BLaER1 treated with 17β-estradiol and CSF1 and Interleukin-3, amounts not matched to agents 10 nM and 100 nM (cell line): ENCODE data around the gene ALX3.
A peak's percentile ranks its signal among the peaks of the same experiment; 100 is the strongest.

ENCODE experiments used
- H3K27ac ChIP-seq, 11 experiments: shearing (Covaris generic); formaldehyde crosslinking; 2 replicates each; pipeline ENCODE4 v1.8.1; 2022
- H3K27me3 ChIP-seq, 11 experiments: shearing (Covaris generic); formaldehyde crosslinking; 2 replicates each; pipeline ENCODE4 v1.8.1; 2022
- H3K36me3 ChIP-seq, 11 experiments: shearing (Covaris generic); formaldehyde crosslinking; 2 replicates each; pipeline ENCODE4 v1.8.1; 2022
- H3K4me1 ChIP-seq, 10 experiments: shearing (Covaris generic); formaldehyde crosslinking; 2 replicates each; pipeline ENCODE4 v1.8.1; 2022
- H3K4me2 ChIP-seq, 11 experiments: shearing (Covaris generic); formaldehyde crosslinking; 2 replicates each; pipeline ENCODE4 v1.8.1; 2022
- H3K4me3 ChIP-seq, 10 experiments: shearing (Covaris generic); formaldehyde crosslinking; 2 replicates each; pipeline ENCODE4 v1.8.1; 2022
- H3K9ac ChIP-seq, 11 experiments: shearing (Covaris generic); formaldehyde crosslinking; 2 replicates each; pipeline ENCODE4 v1.8.1; 2022
- H3K9me3 ChIP-seq, 11 experiments: shearing (Covaris generic); formaldehyde crosslinking; replicated peaks in 1 of 11; 2 replicates each; pipeline ENCODE4 v1.8.1; 2022
- H4K20me1 ChIP-seq, 11 experiments: shearing (Covaris generic); formaldehyde crosslinking; 2 replicates each; pipeline ENCODE4 v1.8.1; 2022
- Cebpa-rat ChIP-seq, 11 experiments: shearing (Covaris generic); IDR thresholded peaks; 2 replicates each; pipeline ENCODE4 v1.8.1; 2022

The ALX3 gene

GRCh38 chr1:110063781-110064180, 6.7 kb downstream of the ALX3 start:
- Histone ChIP-seq H3K27ac (no peak overlapping the region), H3K9ac (no peak overlapping the region), H3K27me3 (peaks cover 38 to 46% (median 41%) of the 10 kb centered on the region in 11 experiments), H4K20me1 (peaks cover 4 to 86% (median 42%) of the 10 kb centered on the region in 11 experiments; a peak in 20 of 22 replicates), H3K9me3 (peaks cover 0 to 11% (median 0%) of the 10 kb centered on the region in 11 experiments; a peak in 2 of 22 replicates), H3K4me2 (peak overlapping the region in 6 of 11 experiments; percentile 35 to 69 (median 66); a peak in 6 of 22 replicates), H3K4me3 (no peak overlapping the region), H3K36me3 (peaks cover 5 to 28% (median 19%) of the 10 kb centered on the region in 11 experiments; a peak in 15 of 22 replicates), H3K4me1 (peaks cover 10 to 43% (median 35%) of the 10 kb centered on the region in 10 experiments)
- TF ChIP-seq Cebpa-rat (IDR thresholded peaks at IDR 0.05) = no peak

- peaks cover 16 to 40% (median 24%) of the 10 kb centered on the region in 11 experiments; a peak in 21 of 22 replicates for H3K36me3 ChIP-seq
- no peaks in the 10 kb centered on the region; a peak in 1 of 22 replicates for H3K9me3 ChIP-seq
- no peak overlapping the region for H3K27ac ChIP-seq
- H3K4me3 ChIP-seq = no peak overlapping the region
- peaks cover 27 to 35% (median 30%) of the 10 kb centered on the region in 11 experiments for H3K27me3 ChIP-seq
- no peak for TF ChIP-seq Cebpa-rat (IDR thresholded peaks at IDR 0.05)
- peak overlapping the region in 3 of 11 experiments; percentile 6 to 39 (median 32); a peak in 4 of 22 replicates for H3K4me2 ChIP-seq
- H4K20me1 ChIP-seq = peaks cover 16 to 86% (median 42%) of the 10 kb centered on the region in 11 experiments; a peak in 20 of 22 replicates
- peaks cover 22 to 53% (median 46%) of the 10 kb centered on the region in 10 experiments for H3K4me1 ChIP-seq
- H3K9ac ChIP-seq = no peak overlapping the region
These were observed 7.9 kb downstream of the ALX3 start for GRCh38 chr1:110062612-110063011.

- Histone ChIP-seq H3K27me3 (peaks cover 14 to 23% (median 18%) of the 10 kb centered on the region in 11 experiments), H3K4me2 (peak overlapping the region in 4 of 11 experiments; percentile 6 to 21 (median 13); a peak in 2 of 22 replicates), H4K20me1 (peaks cover 16 to 85% (median 36%) of the 10 kb centered on the region in 11 experiments; a peak in 18 of 22 replicates), H3K36me3 (peaks cover 28 to 53% (median 36%) of the 10 kb centered on the region in 11 experiments), H3K4me3 (no peak overlapping the region), H3K27ac (no peak overlapping the region), H3K4me1 (peaks cover 26 to 53% (median 48%) of the 10 kb centered on the region in 10 experiments), H3K9me3 (no peaks in the 10 kb centered on the region), H3K9ac (peak overlapping the region in 3 of 11 experiments; percentile 9 to 29 (median 18); a peak in 2 of 22 replicates)
- no peak for TF ChIP-seq Cebpa-rat (IDR thresholded peaks at IDR 0.05)
These were observed 9.1 kb downstream of the ALX3 start for GRCh38 chr1:110061341-110061740.

DNA sequence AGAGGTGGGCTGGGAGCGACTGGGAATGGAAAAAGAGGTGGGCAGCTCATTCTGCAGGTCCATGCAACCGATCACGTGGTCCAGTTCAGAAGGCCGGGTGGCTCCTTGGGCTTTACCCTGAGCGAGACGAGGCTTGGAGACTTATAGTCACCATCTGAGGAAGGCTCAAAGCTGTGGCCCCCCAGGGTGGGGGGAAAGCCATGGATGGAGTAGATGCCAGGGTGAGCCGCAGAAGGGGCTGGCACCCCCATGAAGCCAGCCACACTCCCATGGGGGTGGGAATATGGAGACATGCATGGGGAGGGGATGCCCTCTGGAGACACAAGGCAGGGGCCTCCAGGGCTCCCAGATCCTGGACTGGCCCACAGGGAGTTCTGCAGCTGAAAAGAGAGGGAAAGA, 9.8 kb downstream of the ALX3 start:
- H3K4me1 ChIP-seq = peaks cover 26 to 53% (median 48%) of the 10 kb centered on the region in 10 experiments
- no peak for TF ChIP-seq Cebpa-rat (IDR thresholded peaks at IDR 0.05)
- peaks cover 35 to 59% (median 43%) of the 10 kb centered on the region in 11 experiments for H3K36me3 ChIP-seq
- H3K27me3 ChIP-seq = peaks cover 8 to 16% (median 11%) of the 10 kb centered on the region in 11 experiments; a peak in 21 of 22 replicates
- no peak overlapping the region for H3K27ac ChIP-seq
- peaks cover 19 to 86% (median 38%) of the 10 kb centered on the region in 11 experiments; a peak in 18 of 22 replicates for H4K20me1 ChIP-seq
- no peak overlapping the region for H3K9ac ChIP-seq
- H3K4me2 ChIP-seq = no peak overlapping the region
- H3K9me3 ChIP-seq = no peaks in the 10 kb centered on the region
- no peak overlapping the region for H3K4me3 ChIP-seq

GRCh38 chr1:110060034-110060661, 10.3 kb downstream of the ALX3 start:
- no peak overlapping the region for H3K4me2 ChIP-seq
- H3K36me3 ChIP-seq = peaks cover 40 to 64% (median 48%) of the 10 kb centered on the region in 11 experiments
- no peak overlapping the region for H3K4me3 ChIP-seq
- no peak for TF ChIP-seq Cebpa-rat (IDR thresholded peaks at IDR 0.05)
- H3K27me3 ChIP-seq = peaks cover 3 to 11% (median 6%) of the 10 kb centered on the region in 11 experiments; a peak in 17 of 22 replicates
- peaks cover 23 to 86% (median 42%) of the 10 kb centered on the region in 11 experiments; a peak in 18 of 22 replicates for H4K20me1 ChIP-seq
- 0 out of 22 replicates have a peak overlapping the region, but pooled peaks of 1 of the 11 experiments have one; percentile 18 for H3K9ac ChIP-seq
- no peak overlapping the region for H3K27ac ChIP-seq
- peaks cover 26 to 52% (median 47%) of the 10 kb centered on the region in 10 experiments for H3K4me1 ChIP-seq
- H3K9me3 ChIP-seq = no peaks in the 10 kb centered on the region

GRCh38 chr1:110059133-110059863, 11.2 kb downstream of the ALX3 start:
- peaks cover 0 to 2% (median 0%) of the 10 kb centered on the region in 11 experiments; a peak in 4 of 22 replicates for H3K27me3 ChIP-seq
- no peak overlapping the region for H3K4me3 ChIP-seq
- H4K20me1 ChIP-seq = peaks cover 20 to 87% (median 50%) of the 10 kb centered on the region in 11 experiments; a peak in 18 of 22 replicates
- H3K4me2 ChIP-seq = peak overlapping the region in 10 of 11 experiments; percentile 45 to 71 (median 60); a peak in 18 of 22 replicates
- peak overlapping the region in 4 of 11 experiments; percentile 10 to 45 (median 43); a peak in 3 of 22 replicates for H3K9ac ChIP-seq
- peaks cover 18 to 43% (median 38%) of the 10 kb centered on the region in 10 experiments for H3K4me1 ChIP-seq
- H3K9me3 ChIP-seq = no peaks in the 10 kb centered on the region
- 0 out of 22 replicates have a peak overlapping the region, but pooled peaks of 1 of the 11 experiments have one; percentile 14 for H3K27ac ChIP-seq
- no peak for TF ChIP-seq Cebpa-rat (IDR thresholded peaks at IDR 0.05)
- peaks cover 49 to 73% (median 57%) of the 10 kb centered on the region in 11 experiments for H3K36me3 ChIP-seq

GRCh38 chr1:110058591-110058990, 11.9 kb downstream of the ALX3 start:
- H3K36me3 ChIP-seq = peaks cover 56 to 80% (median 64%) of the 10 kb centered on the region in 11 experiments
- TF ChIP-seq Cebpa-rat (IDR thresholded peaks at IDR 0.05) = no peak
- H3K9me3 ChIP-seq = no peaks in the 10 kb centered on the region

DNA sequence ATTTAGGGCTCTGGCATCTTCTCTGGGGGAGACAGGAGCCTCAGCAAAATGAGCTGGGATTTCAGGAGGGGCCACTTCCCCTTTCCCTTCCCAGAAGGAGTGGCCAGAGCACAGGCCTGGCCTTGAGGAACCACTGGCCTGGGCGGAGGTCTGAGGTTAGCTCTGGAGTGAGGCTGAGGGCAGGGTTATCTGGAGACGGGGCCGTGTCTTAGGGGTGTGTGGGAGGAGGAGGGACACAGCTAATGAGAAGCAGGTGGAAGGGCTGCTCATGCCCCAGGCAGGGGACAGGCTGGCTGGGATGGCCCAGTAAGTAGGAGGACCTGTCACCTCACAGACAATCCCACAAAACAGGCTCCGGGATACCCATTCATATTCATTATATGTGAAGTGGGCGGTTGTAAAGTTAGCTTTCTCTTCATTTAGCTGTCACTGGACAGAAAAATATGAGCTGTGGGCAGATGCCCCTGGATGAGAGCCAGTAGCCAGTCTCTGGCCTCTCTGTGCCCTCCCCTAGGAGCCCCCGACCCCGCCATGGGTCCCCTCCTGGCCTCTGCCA, 12.4 kb downstream of the ALX3 start:
- TF ChIP-seq Cebpa-rat (IDR thresholded peaks at IDR 0.05) = no peak
- Histone ChIP-seq H3K36me3 (peaks cover 61 to 86% (median 69%) of the 10 kb centered on the region in 11 experiments), H3K4me2 (peak overlapping the region; percentile 45 to 71 (median 63); a peak in 18 of 22 replicates), H3K27ac (peak overlapping the region in 1 of 11 experiments; percentile 13; a peak in 1 of 22 replicates), H4K20me1 (peaks cover 23 to 91% (median 52%) of the 10 kb centered on the region in 11 experiments; a peak in 18 of 22 replicates), H3K9me3 (no peaks in the 10 kb centered on the region), H3K9ac (peak overlapping the region in 7 of 11 experiments; percentile 4 to 45 (median 28); a peak in 5 of 22 replicates), H3K4me1 (peaks cover 17 to 38% (median 34%) of the 10 kb centered on the region in 10 experiments), H3K27me3 (no peaks in the 10 kb centered on the region), H3K4me3 (no peak overlapping the region)

More at GRCh38 chr1:110058591-110058990, 11.9 kb downstream of the ALX3 start:
- Histone ChIP-seq H3K27ac (peak overlapping the region in 1 of 11 experiments; percentile 13; a peak in 1 of 22 replicates), H3K4me3 (no peak overlapping the region), H3K9ac (peak overlapping the region in 5 of 11 experiments; percentile 8 to 45 (median 35); a peak in 4 of 22 replicates), H3K27me3 (no peaks in the 10 kb centered on the region), H4K20me1 (peaks cover 23 to 91% (median 47%) of the 10 kb centered on the region in 11 experiments; a peak in 18 of 22 replicates), H3K4me2 (peak overlapping the region; percentile 45 to 71 (median 63)), H3K4me1 (peaks cover 17 to 38% (median 34%) of the 10 kb centered on the region in 10 experiments)
